ENCODE data around the gene HS6ST1. TPM values are rescaled to one million over a fixed set of nuclear protein-coding genes. Genes with fewer than 3 reads are reported as not detected.

The HS6ST1 gene
- total RNA-seq, 1 experiment from 2014 or later = 102 TPM

DNA sequence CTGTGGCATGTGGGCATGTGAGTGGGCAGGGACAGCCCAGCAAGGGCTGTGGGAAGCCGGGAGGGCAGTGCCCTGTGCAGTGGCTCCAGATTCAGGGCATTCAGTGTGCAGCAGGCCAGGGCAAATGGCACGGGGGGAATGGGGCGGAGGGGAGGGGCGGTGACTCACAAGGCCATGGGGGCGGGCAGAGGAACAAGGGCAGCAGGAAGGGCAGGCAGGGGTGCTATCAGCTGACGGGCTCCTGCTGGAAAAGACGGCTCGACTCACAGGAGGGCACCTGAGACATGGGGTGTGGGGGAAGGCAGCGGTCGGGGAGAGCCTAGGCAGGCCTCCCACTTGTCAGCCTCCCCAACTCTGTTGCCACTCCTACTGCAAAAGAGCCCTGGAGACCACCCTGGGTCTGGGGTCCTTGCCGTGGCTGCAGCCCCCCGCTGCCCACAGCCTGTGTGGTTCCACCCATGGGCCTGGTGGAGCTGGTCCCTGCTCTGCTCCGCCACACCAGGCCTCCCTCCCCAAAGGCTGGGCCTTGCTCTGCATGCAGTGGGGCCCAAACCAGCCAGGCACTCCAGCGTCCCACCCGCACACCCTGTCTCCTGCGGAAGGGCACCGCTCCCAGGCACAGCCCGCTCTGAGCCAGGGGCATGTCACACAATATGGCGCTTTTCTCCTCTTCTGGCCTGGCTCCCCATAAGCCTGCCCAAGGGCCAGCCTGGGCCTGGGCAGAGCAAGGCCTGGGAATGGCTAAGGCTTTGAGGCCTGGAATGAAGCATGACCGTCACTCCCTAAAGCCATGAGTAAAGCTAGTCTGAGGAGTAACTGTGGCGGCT lies 25.9 kb downstream of the HS6ST1 start:
- peak; percentile 75 for DNase-seq
- Histone ChIP-seq H3K4me3 (ENCODE audit: insufficient read depth, low read depth, low read length) (no peak overlapping the region), H3K27me3 (ENCODE audit: control insufficient read depth, insufficient read depth, low read length) (no peaks in the 10 kb centered on the region), H3K36me3 (replicated peaks; ENCODE audit: control insufficient read depth, insufficient read depth, low read length) (peaks cover 1% of the 10 kb centered on the region; the same call in 1 of the 2 replicates)

DNA sequence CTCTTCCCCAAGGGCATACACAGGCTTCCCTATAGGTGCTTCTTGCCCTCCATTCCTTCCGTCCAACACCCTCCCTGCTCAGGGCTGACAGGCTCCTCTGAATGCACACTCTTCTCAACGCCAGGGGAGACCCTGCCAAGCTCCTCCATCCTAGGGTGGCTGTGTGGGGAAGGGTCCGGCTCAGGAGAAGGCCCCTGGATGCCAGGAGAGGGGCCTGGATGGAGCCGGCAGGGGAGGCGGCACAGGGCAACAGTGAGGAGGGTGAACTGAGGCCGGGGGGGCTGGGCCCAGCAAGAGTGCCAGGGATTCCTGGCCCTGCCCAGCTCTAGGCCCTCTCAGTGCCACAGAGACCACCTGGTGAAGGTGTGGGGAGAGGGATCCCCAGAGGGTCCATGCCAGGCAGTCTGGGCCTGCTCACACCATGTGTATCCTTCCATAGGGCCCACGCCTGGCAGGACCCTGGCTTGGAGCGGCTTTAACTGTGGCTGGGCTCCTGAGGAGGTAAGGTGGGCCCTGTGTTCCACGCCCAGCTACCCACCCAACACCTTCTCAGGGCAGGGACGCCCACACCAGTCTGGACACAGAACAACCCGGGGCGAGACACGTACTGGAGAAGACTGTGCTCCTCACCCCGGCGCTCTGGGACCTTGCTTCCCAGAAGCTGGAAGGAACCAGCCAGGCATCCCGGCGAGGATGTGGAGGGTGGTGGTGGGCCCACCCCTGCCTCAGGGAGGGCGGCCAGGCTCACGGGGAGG lies 26.6 kb downstream of the HS6ST1 start:
- no peaks in the 10 kb centered on the region for H3K27me3 ChIP-seq (ENCODE audit: control insufficient read depth, insufficient read depth, low read length)
- H3K36me3 ChIP-seq (replicated peaks; ENCODE audit: control insufficient read depth, insufficient read depth, low read length) = peaks cover 1% of the 10 kb centered on the region; the same call in 1 of the 2 replicates
- DNase-seq = no peak
- H3K4me3 ChIP-seq (ENCODE audit: insufficient read depth, low read depth, low read length) = no peak overlapping the region

DNA sequence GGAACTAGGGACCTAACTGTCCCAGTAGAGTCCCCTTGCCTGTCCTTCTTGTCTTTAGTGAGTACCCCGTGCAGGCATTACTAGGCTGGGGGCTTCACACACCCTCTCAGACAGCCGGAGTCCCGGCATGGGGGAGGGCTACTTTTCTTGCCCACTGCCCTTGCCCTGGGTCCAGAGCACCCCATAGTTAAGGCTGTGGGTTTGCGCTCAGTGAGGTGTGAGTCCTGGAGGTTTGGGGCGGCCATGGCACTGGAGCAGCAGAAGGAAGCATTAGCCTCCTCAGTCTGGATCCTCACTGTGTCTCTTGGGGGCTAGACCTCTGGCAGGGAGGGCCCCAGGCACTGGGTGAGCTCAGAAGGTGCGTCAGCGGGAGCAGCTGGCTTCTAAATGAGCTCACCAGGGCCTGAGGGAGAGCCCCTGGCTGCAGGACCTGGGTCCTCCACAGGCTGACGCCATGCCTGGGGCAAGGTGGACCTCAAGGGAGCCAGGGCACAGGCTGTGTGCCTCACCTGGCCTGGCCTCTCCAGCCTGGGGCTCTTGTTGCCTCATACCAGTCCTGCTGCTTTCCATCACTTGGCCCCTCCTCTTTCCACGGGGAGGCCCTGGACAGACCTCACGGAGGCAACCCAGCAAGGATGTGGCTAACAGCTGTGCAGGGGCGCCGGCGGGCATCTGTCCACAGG lies 27.4 kb downstream of the HS6ST1 start:
- H3K4me3 ChIP-seq (ENCODE audit: insufficient read depth, low read depth, low read length) = no peak overlapping the region
- H3K27me3 ChIP-seq (ENCODE audit: control insufficient read depth, insufficient read depth, low read length) = no peaks in the 10 kb centered on the region
- no peak for DNase-seq
- peaks cover 1% of the 10 kb centered on the region; the same call in 1 of the 2 replicates for H3K36me3 ChIP-seq (replicated peaks; ENCODE audit: control insufficient read depth, insufficient read depth, low read length)

DNA sequence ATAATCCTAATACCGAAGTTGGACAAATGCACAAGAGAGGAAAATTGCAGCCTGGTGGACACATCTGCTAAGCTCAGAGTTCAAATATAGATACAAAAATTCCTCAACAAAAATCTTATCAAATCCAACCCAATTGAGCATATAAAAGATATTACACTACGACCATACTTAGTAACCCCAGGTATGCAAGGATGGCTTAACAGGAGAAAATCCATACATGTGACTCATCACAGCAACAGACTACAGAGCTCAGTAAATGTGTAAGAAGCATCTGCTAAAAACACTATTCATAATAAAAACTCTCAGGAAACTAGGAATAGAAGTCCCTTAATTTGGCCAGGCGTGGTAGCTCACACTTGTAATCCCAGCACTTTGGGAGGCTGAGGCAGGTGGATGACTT lies 28.3 kb downstream of the HS6ST1 start:
- Histone ChIP-seq H3K36me3 (replicated peaks; ENCODE audit: control insufficient read depth, insufficient read depth, low read length) (peaks cover 1% of the 10 kb centered on the region; the same call in 1 of the 2 replicates), H3K27me3 (ENCODE audit: control insufficient read depth, insufficient read depth, low read length) (no peaks in the 10 kb centered on the region), H3K4me3 (ENCODE audit: insufficient read depth, low read depth, low read length) (no peak overlapping the region)
- no peak for DNase-seq

DNA sequence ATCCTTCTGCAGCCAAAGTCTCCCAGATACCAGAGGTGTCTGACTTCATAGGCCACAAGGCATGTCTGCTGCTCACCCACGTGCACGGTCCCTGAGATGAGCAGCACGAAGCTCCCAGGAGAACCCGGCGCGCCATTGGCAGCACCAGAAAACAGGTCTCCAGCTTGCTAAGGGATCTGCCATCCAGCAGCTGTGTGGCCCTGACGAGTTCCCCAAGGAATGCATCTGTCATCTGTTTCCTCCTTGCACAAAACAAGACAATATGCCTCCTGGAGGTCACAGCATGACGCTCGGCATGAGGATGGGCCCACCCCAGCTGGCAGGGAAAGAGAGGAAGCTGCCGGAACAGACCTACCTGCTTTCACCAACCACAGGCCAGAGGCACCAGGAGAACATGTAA lies 29.2 kb downstream of the HS6ST1 start:
- peaks cover 1% of the 10 kb centered on the region; the same call in 1 of the 2 replicates for H3K36me3 ChIP-seq (replicated peaks; ENCODE audit: control insufficient read depth, insufficient read depth, low read length)
- no peak overlapping the region for H3K4me3 ChIP-seq (ENCODE audit: insufficient read depth, low read depth, low read length)
- H3K27me3 ChIP-seq (ENCODE audit: control insufficient read depth, insufficient read depth, low read length) = no peaks in the 10 kb centered on the region
- DNase-seq = peak; percentile 87

DNA sequence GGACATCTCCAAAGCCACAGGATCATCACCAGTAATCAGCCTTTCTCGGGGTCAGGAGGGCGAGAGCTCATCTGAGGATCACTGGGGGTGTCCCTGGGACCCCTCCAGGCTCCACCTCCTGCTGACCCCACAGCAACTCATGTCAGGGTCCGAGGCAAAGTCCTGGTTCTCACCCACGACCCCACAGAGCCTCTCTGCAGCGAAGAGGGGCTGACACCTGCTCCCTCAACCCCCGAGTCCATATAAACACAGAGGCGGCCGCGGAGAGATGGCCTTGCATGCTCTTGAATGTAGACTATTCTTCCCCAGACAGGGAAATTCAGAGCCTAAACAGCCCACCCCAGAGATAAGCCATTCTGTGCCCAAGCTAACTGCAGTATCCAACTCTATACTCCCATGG lies 29.9 kb downstream of the HS6ST1 start:
- H3K27me3 ChIP-seq (ENCODE audit: control insufficient read depth, insufficient read depth, low read length) = no peaks in the 10 kb centered on the region
- peaks cover 1% of the 10 kb centered on the region; the same call in 1 of the 2 replicates for H3K36me3 ChIP-seq (replicated peaks; ENCODE audit: control insufficient read depth, insufficient read depth, low read length)
- no peak overlapping the region for H3K4me3 ChIP-seq (ENCODE audit: insufficient read depth, low read depth, low read length)
- DNase-seq = no peak

DNA sequence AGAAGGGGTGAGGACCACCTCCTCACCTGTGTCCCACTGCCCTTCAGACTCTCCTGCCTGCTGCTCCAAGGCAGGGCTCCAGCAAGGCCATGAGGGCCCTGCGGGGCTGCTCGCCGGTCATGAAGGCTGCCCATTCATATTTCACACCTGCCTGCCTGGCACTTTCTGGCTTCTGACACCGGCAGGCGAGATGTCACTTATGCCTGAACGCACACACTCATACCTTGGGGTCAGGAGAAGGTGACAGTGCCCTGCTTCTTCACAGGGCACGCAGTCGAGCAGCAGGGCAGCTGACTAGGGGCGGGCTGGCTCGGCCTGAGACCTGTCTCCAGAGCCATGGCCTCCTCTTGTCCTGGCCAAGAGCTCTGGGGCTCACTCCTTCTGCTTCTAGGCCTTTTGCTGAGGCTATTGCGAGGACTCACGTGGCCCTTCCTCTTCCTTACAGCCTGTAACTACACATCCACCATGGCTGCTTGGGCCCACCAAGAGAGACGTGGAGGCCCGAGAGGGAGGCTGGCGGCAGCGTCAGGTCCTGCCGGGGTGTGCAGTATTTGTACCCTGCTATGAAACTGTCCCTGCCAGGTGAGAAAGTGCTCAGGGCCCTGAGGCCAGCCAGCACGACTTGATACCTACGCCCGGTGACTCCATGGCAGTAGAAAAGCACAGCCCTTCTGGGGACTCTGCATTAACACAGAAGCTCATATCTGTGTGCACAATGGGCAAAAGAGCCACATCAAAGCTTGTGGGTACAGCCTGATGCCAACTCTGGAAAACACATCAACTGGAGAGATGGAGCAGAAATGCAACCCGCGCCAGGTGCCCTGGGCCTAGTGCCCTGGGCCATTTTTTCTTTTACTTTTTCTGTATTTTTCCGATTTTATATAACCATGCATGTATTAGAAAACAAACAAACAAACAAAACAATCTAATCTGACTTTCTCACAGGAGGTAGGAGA lies 30.6 kb downstream of the HS6ST1 start:
- Histone ChIP-seq H3K36me3 (replicated peaks; ENCODE audit: control insufficient read depth, insufficient read depth, low read length) (peaks cover 3% of the 10 kb centered on the region; the same call in 1 of the 2 replicates), H3K4me3 (ENCODE audit: insufficient read depth, low read depth, low read length) (no peak overlapping the region), H3K27me3 (ENCODE audit: control insufficient read depth, insufficient read depth, low read length) (no peaks in the 10 kb centered on the region)
- DNase-seq = no peak

DNA sequence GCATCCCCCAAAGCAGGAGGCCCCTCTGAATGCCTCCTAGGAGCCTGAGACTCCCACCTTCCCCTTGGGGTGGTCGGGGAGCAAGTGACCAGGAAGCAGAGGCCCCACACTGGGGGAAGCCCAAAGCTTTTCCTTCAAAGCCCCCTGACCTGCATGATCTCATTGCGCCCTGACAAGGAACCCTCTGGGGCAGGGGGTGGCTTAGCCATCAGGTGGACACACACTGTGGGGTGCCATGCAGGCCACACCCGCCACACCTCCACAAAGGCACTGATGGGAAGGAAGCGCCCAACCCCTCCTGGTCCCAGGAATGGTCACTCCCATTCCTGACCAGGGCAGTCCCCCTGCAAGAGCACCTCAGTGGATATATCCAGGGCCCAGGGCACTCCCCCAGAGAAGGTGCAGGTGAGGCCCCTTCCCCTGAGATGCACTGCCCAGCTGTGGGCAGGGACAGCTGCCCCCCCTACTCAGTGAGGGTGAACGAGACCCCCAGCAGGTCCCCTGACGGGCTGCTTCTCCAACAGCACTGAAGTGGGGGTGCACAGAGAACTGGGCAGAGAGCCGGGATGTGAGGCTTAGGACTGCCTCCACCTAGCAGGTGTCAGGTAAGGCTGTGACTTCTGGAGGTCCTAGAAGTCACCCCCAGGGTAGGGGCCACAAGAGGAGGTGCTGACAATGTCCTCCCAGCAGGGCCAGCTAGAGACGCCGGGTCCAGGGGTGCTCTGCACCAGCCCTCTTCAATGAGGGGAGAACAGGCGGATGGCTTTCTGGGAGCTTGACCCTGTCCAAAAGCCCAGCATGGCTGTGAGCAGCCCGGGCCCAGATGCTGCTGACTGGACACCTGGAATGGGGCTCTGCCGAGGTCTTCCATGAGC lies 31.5 kb downstream of the HS6ST1 start:
- no peak for DNase-seq
- H3K4me3 ChIP-seq (ENCODE audit: insufficient read depth, low read depth, low read length) = no peak overlapping the region
- peaks cover 3% of the 10 kb centered on the region; the same call in 1 of the 2 replicates for H3K36me3 ChIP-seq (replicated peaks; ENCODE audit: control insufficient read depth, insufficient read depth, low read length)
- H3K27me3 ChIP-seq (ENCODE audit: control insufficient read depth, insufficient read depth, low read length) = no peaks in the 10 kb centered on the region

DNA sequence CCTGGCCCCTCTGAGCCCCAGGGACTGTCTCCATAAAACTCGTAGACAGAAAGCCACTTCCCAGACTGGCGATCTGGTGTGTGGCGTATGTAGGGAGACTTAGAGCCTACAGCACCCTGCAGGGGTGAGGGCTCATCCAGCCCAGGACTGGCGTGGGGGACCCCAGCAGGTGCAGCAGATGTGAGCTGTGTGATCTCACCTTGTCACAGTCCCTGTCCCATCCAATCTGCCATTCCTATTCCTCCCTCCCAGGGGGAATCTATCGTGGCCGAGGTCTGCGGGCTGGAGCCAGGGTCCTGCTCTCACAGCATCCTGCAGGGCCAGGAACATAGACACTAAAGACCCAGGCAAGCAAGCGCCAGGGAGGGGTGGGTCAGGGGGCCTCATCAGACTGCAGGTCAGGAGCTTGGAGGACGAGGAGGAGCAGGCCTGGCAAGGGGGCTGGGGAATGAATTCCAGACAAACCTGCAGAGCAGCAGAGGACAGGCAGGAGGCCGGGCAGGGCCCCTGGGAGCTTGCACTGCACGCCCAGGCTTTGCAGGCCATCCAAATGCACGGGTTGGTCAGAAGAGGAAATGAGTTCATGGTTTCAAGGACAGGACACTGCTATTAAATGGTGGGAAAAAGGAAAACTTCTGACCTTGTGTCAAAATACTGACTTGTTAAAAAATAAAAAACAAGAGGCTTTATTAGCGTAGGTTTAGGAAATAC lies 32.5 kb downstream of the HS6ST1 start:
- no peaks in the 10 kb centered on the region for H3K27me3 ChIP-seq (ENCODE audit: control insufficient read depth, insufficient read depth, low read length)
- H3K36me3 ChIP-seq (replicated peaks; ENCODE audit: control insufficient read depth, insufficient read depth, low read length) = peaks cover 3% of the 10 kb centered on the region; the same call in 1 of the 2 replicates
- no peak overlapping the region for H3K4me3 ChIP-seq (ENCODE audit: insufficient read depth, low read depth, low read length)
- no peak for DNase-seq

DNA sequence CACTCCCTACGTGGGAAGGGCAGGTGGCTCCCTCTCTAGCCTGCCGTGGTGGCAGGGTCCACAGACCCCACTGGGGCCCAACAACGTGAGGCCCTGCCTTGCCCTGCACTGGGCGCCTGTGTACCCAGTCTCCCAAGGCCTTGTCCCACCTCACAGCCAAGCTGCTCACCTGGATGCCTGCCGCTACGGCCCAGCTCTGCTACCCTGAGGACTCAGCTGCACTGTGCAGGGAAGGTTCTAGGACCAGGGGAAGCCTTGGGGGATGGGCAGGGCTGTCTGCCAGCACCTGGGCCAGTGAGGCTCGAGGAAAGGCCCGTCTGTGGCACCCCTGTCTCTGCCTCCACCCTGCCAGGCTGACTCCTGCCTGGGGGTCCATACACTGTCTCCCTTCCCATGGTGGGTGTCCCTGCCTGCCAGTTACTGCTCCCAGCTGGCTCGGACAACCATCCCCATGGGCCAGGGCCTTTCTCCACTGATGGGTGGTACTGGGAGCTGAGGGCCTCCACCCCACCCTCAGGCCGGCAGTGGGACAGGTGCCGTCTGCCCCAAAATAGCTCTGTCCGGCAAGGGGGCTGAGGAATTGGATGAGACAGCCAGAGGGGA lies 33.2 kb downstream of the HS6ST1 start:
- peaks cover 3% of the 10 kb centered on the region; the same call in 1 of the 2 replicates for H3K36me3 ChIP-seq (replicated peaks; ENCODE audit: control insufficient read depth, insufficient read depth, low read length)
- DNase-seq = no peak
- no peak overlapping the region for H3K4me3 ChIP-seq (ENCODE audit: insufficient read depth, low read depth, low read length)
- H3K27me3 ChIP-seq (ENCODE audit: control insufficient read depth, insufficient read depth, low read length) = no peaks in the 10 kb centered on the region

DNA sequence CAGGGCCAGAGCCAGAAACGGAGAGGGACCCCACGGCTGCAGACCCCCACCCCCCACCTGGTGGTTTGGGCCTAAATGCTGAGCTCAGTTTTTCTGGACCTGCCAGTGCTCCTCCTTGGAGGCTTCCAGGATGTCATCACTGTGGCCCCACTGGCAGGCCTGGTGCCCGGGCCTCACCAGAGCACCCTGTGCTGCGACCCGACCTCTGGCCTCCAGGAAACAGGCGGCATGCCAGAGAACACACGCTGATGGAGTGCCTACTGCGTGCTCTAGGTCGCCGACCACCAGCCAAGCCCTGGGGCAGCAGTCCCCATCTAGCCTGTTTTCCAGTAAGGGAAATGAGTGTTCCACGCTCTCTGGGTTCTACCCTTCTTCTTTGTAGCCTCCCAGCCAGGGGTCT lies 33.8 kb downstream of the HS6ST1 start:
- peaks cover 3% of the 10 kb centered on the region; the same call in 1 of the 2 replicates for H3K36me3 ChIP-seq (replicated peaks; ENCODE audit: control insufficient read depth, insufficient read depth, low read length)
- H3K4me3 ChIP-seq (ENCODE audit: insufficient read depth, low read depth, low read length) = no peak overlapping the region
- no peak for DNase-seq
- H3K27me3 ChIP-seq (ENCODE audit: control insufficient read depth, insufficient read depth, low read length) = no peaks in the 10 kb centered on the region

DNA sequence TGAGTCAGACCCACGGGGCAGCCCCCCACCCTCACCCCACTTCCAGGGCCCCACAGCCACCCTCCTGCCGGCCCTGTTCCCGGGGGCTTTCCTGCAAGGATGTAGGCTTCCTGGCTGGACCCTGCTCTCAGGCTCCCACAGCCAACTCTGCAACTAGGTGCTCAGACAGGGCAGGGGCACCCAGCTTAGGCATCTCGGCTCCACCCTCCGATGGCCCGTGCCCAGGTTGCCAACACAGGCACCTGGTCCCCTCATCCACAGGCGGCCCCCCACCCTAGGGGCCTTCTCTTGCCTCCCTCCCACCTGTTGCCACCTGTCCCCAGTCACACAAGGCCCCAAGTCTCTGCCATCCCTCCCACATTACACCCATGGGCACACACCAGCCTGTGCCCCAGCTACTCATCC lies 34.6 kb downstream of the HS6ST1 start:
- no peak for DNase-seq
- Histone ChIP-seq H3K27me3 (ENCODE audit: control insufficient read depth, insufficient read depth, low read length) (no peaks in the 10 kb centered on the region), H3K4me3 (ENCODE audit: insufficient read depth, low read depth, low read length) (no peak overlapping the region), H3K36me3 (replicated peaks; ENCODE audit: control insufficient read depth, insufficient read depth, low read length) (peaks cover 3% of the 10 kb centered on the region; the same call in 1 of the 2 replicates)

Data from H7 (cell line).